Spleen (tissue), 7 donors: ENCODE data around the gene WDR48.

Experiments used
- POLR2AphosphoS5 ChIP-seq, 3 donors: sonication (generic); formaldehyde crosslinking; IDR thresholded peaks; one replicate each; pipeline ENCODE4 v1.5.1; 2017; ENCODE audit warnings: antibody characterized with exemption in 3 of 3
- TF ChIP-seq, protein P1 (sequence below), 11 experiments: fragments of 200-600 bp in 7 of 11; fragments of 450-650 bp in 4 of 11; sonication (generic) in 4 of 11; IDR thresholded peaks in 8 of 11; conservative IDR thresholded peaks in 3 of 11; 1 replicate in 7 of 11; 2 replicates in 4 of 11; pipeline versions ENCODE4 v1.4.0 to v1.8.0; 2016 to 2021; ENCODE audit warnings: antibody characterized with exemption in 11 of 11, inconsistent platforms in 4 of 11, mild to moderate bottlenecking in 1 of 11
- donor health status: DM: no; HTN: no; CAD: no; lungs with moderate emphysema.
- donor health status: DM: no; HTN: no; CAD: no.
- donor health status: DM: no; HTN: no; CAD: no.

DNA sequence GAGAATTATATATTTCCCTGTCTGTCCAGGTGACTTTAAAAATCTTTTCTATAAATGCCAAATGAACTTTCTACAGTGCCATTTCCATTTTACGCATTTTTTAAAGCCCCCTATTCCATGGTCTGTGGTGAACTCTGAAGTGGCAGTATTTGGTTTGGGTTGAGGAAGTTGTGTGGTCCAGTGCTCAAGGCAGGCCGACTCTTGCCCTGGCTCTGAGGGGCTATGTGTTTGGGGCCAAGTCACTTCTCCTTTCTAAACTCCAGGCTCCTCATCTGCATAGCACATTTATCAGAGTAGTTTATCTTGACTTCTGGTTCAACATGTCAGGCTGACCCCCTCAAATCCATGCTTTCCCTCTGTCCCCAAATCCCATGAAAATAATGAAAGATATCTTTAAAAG, 69.8 kb downstream of the WDR48 start:
- TF ChIP-seq POLR2AphosphoS5 (IDR thresholded peaks at IDR 0.05) = no peak
- TF ChIP-seq, protein P1, sequence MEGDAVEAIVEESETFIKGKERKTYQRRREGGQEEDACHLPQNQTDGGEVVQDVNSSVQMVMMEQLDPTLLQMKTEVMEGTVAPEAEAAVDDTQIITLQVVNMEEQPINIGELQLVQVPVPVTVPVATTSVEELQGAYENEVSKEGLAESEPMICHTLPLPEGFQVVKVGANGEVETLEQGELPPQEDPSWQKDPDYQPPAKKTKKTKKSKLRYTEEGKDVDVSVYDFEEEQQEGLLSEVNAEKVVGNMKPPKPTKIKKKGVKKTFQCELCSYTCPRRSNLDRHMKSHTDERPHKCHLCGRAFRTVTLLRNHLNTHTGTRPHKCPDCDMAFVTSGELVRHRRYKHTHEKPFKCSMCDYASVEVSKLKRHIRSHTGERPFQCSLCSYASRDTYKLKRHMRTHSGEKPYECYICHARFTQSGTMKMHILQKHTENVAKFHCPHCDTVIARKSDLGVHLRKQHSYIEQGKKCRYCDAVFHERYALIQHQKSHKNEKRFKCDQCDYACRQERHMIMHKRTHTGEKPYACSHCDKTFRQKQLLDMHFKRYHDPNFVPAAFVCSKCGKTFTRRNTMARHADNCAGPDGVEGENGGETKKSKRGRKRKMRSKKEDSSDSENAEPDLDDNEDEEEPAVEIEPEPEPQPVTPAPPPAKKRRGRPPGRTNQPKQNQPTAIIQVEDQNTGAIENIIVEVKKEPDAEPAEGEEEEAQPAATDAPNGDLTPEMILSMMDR (IDR thresholded peaks at IDR 0.05 in 8 of 11, conservative IDR thresholded peaks at IDR 0.05 in 3 of 11) = no peak
